Spleen (tissue), 7 donors: Measurements from ENCODE around the gene C2CD2.

ENCODE experiments used
- CTCF ChIP-seq, 11 experiments: fragments of 200-600 bp in 7 of 11; fragments of 450-650 bp in 4 of 11; sonication (generic) in 4 of 11; IDR thresholded peaks in 8 of 11; conservative IDR thresholded peaks in 3 of 11; 1 replicate in 7 of 11; 2 replicates in 4 of 11; pipeline versions ENCODE4 v1.4.0 to v1.8.0; 2016 to 2021; ENCODE audit warnings: antibody characterized with exemption in 11 of 11, inconsistent platforms in 4 of 11, mild to moderate bottlenecking in 1 of 11
- POLR2A ChIP-seq, 3 donors: fragments of 450-650 bp; IDR thresholded peaks; one replicate each; pipeline ENCODE4 v1.5.1; 2017; ENCODE audit warnings: antibody characterized with exemption in 3 of 3, mild to moderate bottlenecking in 1 of 3
- donor health status: DM: no; HTN: no; CAD: no; lungs with moderate emphysema.
- donor health status: DM: no; HTN: no; CAD: no.
- donor health status: DM: no; HTN: no; CAD: no.

DNA sequence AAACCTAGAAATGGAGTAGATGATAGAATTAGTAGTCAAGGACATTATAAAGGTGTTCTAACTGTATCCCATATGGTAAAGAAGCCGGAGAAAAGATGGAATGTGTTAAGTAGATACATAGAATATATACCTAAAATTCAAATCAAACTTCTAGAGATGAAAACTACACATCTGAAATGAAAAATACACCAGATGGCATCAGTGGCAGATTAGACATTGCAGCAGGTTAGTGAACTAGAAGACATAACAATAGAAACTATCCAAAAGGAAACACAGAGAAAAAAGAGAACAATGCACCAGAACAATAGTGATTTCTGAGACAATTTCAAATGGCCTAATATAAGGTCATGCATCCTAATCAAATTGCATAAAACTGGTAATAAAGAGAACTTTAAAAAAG is 29.4 kb upstream of the C2CD2 start:
- no peak for TF ChIP-seq CTCF (IDR thresholded peaks at IDR 0.05 in 8 of 11, conservative IDR thresholded peaks at IDR 0.05 in 3 of 11)
- no peak for TF ChIP-seq POLR2A (IDR thresholded peaks at IDR 0.05)
